GM18870 (cell line): ENCODE measurements around the gene ACCSL.

Experiments
- ATAC-seq: cut with Tn5 transposase; IDR thresholded peaks from one replicate; pipeline ENCODE4 v1.9.1; 2021; ENCODE audit warnings: moderate library complexity; ENCODE audit not compliant: unreplicated experiment

Gene ACCSL

DNA sequence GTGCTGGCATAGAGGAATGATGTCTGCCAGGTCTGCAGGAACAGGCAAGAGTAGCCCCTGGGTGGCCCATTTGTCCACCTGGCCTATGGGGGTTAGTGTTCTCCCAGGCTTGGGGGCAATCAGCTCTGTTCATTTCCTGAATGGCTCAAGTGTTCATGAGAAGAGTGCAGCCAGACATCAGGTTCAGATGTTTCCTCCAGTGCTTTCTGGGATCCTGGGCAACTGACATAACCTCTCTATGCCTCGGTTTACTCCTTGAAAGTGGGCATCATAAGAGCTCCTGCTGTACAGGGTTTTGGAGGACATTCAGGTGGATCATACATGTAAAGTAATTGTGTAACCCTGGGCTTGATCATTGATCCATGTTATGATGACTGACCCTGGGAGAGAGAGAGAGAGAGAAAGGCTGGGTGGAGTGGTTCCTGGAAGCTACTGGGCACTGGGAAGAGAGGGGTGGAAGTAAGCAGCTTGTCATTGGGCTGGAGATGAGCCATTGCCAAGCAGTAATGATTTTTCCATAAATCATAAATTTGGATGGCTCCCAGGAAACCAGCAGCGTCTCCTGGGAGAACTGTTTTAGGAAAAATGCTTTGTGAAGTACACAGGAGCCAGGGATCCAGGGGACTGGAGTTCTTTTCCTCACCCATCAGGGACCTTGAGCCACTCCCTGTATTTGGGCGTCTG lies 30.2 kb upstream of the ACCSL start:
- no peak for ATAC-seq

DNA sequence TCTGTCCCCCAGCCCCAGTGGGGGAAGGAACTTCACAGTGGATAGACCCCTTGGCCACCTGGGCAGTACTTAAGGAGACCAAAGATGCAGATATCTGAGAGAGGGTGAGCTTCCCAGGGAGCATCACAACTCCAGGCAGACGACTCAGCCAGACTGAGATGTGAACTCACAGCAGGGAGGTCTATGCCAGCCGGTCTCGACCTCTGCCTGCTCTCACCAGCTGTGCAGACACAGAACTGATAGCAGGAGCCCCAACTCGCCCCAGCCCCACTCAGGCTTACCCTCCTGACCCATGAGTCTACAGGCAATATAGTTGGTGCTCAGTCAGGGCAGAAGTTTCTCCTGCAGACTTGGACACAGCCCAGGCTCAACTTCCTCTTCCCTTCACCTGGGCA lies 29.7 kb upstream of the ACCSL start:
- ATAC-seq: no peak

DNA sequence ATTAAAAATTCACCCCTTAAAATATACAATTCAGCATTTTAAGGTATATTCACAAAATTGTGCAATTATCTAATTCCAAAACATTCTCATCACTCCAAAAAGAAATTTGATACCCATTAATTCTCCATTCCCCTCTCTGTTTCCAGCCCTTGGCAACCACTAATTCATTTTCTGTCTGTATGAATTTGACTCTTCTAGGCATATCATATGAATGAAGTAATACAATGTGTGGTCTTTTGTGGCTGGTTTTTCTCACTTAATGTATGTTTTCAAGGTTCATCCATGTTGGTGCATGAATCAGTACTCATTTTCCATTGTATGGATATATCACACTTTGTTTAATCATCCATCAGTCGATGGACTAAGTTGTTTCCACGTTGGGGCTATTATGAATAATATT lies 29.0 kb upstream of the ACCSL start:
- ATAC-seq: no peak

- ATAC-seq: no peak
These were observed 22.8 kb upstream of the ACCSL start for GRCh38 chr11:44024977-44025376.

GRCh38 chr11:44025727-44026126 lies 22.1 kb upstream of the ACCSL start:
- ATAC-seq: no peak

GRCh38 chr11:44028401-44028800 lies 19.4 kb upstream of the ACCSL start:
- ATAC-seq: no peak

GRCh38 chr11:44028816-44029506 lies 18.8 kb upstream of the ACCSL start:
- no peak for ATAC-seq

DNA sequence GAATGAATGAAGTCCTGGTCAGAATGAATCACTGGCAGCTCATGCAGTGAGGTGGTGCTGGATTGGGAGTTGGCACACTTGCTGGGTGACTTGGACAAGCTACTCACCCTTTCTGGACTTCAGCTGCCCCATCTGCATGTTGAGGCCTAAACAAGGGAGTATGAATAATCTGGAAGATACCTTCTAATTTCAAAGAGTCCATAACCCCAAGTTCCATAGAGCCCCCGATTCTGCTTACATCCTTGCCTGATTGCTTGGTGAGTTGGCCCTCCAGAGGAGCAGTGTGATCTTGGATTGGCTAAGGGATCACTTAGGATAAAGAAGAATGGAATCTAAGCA lies 18.3 kb upstream of the ACCSL start:
- no peak for ATAC-seq

DNA sequence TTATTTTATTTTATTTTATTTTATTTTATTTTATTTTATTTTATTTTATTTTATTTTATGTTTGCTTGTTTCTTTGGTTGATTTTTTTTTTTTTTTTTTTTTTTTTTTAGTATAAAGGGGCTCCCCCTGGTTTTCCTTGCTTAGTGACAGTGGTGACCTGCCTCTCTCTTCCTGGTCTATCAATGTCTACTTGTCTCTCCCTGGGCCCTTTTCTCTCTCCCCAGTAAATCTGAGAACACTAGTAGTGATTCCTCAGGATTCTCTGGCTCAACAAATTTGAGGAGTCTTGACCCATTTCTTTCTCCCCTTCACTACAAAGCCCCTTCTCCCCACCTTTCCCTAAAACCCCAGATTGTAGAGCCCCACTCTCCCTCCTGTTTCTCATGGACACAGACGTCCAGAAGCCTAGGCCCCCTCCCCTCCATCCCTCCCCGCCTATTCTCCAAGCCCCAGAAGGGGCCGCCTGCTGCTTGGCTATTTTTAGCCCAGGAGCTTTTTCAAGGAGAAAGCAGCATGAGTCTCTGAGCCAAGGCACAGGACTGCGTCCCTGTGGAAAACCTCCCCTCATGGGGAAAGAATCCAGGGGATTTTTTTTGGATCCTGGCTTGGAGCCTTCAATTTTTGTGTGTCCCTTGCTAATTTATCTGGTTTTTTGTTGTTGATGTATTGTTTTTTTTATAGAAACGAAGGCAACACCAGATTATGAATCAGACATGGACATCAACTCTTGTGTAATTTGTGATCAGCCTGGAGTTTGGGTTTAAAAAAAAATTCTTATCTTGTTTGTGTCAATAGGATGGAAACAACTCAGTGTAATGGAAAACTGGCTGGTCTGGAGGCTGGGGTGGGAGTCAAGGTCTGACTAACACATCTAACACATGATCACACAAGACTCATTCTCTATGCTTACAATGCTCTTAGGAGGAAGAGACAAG lies 17.5 kb upstream of the ACCSL start:
- no peak for ATAC-seq

DNA sequence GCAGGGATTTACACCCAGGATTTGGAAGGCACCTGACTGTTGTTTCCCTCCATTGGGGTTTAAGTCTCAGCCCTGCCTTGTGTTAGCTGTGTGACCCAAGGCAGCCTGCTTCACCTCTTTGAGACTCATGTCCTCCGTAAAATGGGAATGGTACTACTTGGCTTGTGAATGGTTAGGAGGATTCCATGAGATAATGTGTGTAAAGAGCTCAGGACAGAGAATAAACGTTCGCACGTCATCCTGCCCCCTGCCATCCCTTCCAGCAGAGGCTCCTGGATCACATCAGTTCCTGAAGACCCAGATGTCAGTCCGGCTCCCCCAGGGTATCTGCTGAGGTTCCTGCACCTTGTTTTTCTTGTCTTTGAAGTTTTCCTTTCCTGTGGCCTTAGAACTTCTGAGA lies 16.8 kb upstream of the ACCSL start:
- ATAC-seq: no peak

DNA sequence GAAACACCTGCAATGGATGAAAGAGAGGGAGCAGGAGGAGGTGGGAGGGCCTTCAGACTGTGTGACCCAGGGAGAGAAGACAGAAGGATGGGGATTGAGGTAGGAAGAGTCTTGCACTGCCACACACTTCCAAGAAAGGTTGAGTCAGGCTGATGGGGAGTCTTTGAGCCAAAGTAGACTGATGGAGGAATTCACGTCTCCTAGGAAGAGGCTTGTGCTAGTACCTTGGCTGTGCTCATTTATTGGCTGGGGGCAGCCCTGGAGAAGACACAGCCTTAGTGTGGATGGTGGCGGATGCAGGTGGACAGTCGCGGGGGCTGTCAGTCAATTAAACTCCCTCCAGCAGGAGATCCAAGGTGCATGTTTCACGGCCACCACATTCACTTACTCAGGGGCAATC lies 16.2 kb upstream of the ACCSL start:
- ATAC-seq: no peak

DNA sequence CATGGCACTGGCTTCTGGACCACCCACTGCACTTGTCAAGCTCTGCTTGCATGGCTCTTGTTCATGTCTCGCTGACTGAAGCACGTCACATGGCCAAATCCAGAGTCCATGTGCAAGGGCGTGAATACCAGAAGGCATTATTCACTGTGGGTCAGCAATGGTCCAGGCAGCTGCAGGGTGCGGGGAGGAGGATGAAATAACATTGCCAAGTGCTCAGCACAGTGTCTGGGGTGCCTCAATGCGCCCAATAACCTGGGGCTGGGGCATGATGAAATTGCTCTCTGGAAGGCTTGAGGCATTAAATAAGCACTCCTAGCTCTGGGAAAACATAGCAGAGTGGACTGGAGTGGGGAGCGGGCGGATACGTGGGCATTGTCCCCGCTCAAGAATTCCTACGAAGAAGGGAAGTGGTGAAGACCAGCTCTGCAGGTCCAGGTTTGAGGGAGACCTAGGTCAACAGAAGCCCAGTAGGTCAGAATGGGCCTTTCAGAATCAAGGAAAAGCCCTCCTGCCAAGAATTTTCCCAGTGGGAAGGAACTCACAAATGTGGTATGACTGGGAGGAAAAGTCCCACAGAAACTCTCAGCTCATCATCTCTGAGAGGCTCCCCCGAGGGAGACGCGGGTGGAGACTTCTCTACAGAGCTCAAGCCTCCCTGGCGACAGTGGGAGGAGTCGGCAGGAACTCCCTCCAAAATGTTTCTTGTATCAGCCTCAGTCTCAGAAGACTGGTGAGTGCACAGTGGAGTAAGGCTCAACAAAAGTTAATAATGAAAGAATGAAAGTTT lies 15.3 kb upstream of the ACCSL start:
- ATAC-seq: no peak

GRCh38 chr11:44033411-44033850 lies 14.3 kb upstream of the ACCSL start:
- ATAC-seq: no peak

DNA sequence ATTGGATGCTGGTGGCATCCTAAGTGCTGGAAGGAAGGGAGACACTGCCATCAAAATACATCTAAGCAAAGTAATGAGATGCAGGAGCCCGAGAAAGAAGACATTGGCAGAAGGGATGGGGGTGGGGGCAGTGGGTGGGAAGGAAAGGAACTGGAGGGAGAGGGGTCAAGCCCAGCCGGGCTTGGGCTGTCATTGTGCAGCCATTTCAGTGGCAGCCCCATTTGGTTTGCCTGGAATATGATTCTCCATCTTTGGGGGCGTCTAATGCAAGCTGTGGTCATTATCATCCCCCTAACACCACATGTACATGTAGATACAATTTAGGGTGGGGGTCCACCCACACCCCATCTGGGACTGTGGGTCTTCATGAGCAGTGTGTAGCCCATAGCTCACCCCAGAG lies 13.9 kb upstream of the ACCSL start:
- no peak for ATAC-seq

GRCh38 chr11:44034639-44035038 lies 13.1 kb upstream of the ACCSL start:
- ATAC-seq: no peak

GRCh38 chr11:44036811-44037657 lies 10.7 kb upstream of the ACCSL start:
- ATAC-seq: peak; percentile 48

DNA sequence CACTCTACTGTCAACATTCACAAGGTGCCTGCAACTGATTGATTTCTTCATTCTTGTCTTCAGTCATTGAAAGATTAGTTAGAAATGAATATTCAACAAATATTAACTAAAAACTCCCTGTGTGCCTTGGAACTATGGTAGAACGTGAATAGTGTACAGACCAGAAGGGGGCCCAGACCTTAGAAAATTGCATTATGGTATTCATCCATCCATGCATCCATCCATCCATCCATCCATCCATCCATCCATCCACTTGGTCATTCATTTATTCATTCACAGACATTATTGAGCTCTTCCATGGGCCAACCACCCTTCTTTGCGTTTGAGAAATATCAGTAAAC lies 10.2 kb upstream of the ACCSL start:
- ATAC-seq: no peak

GRCh38 chr11:44043157-44043556 lies 4.6 kb upstream of the ACCSL start:
- ATAC-seq: no peak

DNA sequence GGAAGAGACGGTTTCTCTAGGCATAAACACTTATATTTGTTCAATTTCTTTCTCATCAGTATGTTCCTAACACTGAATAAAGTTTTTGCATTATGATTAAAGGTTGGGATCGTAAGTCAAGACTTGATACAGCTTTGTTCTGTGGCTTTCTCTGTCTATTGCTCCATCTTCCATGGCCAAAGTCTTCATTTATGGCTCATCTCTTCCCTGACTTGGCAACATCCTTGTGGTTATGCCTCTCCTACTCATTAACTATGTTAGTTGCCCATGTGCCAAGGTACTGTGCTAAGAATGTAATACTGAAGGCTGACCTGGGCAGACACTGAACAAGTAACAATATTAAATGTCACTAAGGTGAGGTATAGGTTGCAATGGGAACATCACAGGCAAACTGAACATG lies 1.6 kb upstream of the ACCSL start:
- ATAC-seq: no peak

DNA sequence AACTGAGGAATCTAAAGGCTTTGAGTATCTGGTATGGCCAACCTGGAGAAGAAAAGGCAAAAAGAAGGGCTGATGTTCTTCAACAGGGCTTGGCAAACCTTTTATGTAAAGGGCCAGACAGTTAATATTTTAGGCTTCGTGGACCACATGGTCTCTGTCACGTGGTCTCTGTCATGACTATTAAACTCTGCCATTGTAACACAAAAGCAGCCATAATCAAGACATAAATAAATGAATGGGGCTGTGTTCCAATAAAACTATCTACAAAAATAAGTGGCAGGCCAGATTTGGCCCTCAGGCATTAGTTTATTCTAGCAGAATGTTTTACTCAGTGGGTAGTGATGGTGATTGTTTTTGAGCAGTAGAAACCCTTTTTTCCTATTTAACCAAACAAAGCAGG lies 483 bp upstream of the ACCSL start:
- ATAC-seq: no peak
